Fibroblast of peridontal ligament (primary cell): Measurements from ENCODE around the gene FAM204A.

Source experiments
- DNase-seq: peaks from one replicate; pipeline ENCODE4 v3.0.0-alpha.2; 2010; ENCODE audit errors: extremely low read depth

The FAM204A gene

DNA sequence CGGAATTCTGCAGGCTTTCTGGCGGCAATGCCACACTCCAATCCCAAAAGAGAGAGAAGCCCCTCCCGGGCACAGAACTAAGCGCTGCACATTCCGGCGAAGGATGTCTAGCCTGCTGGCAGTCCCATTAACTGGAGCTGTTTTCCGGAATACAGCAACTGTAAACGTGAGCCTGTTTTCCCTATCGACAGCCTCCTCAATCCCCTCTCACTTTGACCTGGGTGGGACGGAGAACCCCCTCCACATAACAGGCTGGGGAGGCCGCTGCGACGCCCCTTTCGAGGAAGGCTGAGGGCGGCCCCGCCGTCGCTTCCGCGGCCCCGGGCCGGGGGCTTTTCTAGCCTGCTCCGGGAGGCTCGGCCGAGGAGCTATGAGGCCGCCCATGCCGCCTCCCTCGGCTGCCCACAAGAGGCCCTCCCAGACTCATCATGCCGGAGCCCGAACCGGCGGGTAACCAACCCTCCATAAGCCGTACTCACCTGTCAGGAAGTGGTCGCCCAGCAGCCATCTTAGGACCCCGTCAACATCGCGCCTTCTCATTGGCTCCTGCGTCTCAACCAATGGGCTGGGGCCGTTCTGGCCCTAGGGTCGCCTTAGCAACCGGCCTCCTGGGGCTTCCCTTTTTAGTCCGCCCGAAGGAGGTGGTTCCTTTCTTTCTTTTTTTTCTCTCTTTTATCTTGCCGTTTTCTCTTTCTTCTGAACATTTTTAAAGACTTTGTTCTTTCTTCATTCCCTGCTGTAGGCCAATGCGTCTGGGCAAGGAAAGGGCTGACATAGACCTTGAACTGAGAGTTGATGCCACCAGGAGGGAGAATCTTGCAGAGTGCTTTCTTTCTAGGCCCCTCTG is at the start of gene FAM204A:
FAM204A (minus strand) TSS at position 534 of the 847 bp plus-strand sequence. CDS start 5,909 bp downstream, outside the sequence.
- DNase-seq = peak; percentile 93

DNA sequence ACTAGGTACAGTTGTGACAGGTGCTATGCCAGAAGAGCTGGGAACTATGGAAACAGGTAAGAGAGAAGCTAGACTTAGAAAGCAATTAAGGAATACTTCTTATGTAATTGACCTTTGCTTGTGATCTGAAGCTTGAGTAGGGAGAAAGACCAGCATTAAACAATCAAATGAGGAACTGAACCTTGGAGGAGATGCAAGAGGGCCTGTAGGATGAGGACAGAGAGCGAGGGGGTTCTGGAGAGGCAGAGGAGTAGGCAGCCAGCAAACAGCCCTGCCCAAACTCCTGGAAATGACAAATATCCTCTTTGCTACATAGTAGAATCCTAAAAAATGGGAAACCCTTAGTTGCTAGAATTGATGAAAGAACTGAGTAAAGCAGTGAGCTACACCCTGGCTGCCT is 41.6 kb upstream of the FAM204A start:
- no peak for DNase-seq

DNA sequence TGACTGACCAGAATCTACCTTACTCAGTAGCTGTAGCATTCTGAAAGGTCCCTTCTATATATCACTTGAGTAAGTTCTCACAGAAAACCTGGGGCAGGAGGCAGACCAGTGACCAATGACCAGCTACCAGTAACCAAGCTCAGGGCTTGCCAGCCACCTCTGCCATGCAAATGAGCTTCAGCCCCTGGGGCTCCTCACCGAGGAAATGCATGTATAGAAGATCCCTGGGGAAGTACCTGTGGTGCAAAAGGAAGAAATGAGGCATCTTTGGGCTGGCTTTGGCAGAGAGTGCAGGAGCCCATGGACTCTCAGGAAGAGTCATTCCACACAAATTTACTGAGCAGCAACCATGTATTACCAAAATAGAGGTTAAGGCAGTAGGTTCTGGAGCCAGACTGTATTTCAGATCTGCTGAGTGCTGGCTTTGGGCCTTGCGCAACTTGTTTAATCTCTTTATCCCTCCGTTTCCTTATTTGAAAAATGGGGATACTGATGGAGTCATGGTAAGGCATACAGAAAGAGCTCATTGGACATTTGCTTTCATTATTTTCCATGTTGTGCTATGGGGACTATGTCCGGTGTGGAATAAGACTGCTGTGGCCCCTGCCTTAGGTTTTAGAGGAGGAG is 41.1 kb upstream of the FAM204A start:
- no peak for DNase-seq

DNA sequence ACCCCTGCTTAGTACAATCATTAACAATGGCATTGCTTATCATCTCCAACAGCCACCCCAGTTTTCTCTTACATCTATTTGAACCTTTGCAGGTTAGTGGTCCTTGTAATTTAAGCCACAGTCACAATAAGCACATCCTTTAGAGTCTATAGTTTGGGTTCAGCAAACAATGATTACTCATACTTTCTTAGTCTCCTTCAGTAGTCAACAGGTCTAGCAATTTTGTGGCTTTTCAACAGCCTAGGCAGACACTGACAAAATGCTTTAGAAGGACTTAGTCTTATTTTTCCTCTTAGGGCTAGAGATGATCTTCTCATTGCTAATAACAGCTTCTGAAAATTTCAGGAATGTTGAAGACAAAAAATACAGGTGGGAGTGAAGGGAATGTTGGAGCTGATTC is 32.3 kb upstream of the FAM204A start:
- no peak for DNase-seq

DNA sequence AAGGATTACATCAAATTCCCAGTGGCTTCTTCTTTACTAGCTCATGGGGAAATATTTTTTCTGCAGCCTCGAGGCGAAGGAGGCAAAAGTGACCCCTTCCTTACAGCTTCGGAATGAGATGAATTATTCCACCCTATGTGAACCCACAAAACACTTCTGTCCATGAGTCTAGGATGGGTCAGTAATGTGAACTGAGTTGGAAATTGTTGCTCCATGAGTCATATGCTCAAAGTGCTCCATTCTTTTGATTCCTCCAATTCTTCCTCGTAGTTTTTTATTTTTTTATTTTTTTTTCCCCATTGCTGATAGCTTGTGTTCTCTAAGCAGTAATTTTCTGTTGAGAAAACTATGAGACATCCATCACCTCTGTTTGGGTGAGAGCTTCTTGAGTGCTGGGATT is 31.7 kb upstream of the FAM204A start:
- peak; percentile 56 for DNase-seq

DNA sequence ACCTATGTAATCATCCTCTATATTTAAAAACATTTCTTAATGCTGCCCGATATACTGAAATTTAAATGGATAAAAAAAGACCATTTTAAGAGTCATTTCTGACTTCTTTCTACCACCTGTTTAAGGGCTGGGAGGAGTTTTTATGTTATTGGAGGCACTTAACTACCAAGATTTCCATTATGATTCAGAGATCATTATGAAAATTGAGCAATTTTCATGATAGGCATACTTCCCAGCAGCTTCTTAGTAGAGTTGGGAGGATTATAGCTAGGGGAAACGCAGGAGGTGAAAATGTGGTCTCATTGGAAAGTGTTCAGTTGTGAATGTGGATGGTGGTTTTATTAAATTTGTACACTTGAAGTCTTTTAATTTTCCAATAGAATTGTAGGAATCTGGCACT is 28.4 kb upstream of the FAM204A start:
- no peak for DNase-seq

DNA sequence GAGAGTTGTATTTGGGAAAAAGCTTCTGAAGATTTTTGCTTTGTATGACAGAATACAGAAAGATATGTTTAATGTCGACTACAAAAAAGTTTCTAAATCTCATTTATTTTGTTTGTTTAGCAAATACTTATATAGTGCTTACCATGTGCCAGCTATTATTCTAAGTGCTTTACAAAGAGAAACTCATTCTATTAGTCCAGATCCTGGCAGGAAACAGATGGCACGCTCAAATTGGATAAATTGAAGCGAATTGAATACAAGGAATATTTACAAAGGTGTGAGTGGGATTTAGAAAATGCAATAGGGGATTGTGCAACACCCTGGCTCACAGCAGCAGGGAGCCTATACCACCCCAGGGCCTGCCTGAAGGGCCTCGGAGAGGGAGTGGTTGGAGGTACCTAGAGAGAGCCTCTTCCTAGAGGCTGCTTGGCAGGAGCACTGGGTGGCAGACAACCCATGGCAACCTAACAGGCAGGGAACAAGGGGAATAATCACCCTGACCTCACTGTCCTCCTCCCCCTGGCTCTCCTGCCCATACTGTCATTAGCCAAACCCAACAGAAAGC is 27.6 kb upstream of the FAM204A start:
- DNase-seq = no peak

DNA sequence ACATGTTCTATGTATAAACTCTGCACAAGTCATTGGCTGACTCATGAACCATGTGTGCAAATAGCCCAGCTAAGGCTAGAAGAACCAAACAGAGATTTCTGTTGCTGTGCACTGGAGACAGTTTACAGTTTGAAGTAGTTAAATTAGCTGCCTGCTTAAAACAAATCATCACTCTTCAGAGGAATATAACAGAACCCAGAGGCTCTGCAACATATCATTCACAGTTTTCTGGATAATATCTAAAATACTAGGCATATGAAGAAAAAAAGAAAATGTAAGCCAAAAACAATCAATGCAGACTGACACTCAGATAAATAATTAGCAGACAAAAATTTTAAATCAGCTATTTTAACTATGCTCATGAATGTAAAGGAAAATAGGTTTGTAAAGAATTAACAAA is 23.6 kb upstream of the FAM204A start:
- DNase-seq = no peak

DNA sequence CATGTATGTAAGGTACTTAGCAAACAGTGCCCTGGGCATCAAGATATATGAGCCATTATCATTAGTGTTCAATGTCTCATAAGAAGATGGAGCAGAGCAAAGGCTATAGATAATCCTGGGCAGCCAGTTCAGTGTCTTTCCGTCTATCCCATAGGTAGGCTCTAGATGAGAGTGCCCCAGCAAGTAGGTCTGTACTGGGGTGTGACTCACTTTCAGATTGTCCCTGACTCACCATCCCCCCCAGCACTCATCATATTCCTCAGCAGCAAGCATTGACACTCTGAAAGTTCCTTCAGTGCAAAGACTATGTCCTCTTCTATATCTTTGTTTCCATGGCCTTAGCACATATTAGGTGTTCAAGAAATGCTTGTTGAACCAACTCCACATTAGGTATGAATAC is 20.0 kb upstream of the FAM204A start:
- DNase-seq = no peak

DNA sequence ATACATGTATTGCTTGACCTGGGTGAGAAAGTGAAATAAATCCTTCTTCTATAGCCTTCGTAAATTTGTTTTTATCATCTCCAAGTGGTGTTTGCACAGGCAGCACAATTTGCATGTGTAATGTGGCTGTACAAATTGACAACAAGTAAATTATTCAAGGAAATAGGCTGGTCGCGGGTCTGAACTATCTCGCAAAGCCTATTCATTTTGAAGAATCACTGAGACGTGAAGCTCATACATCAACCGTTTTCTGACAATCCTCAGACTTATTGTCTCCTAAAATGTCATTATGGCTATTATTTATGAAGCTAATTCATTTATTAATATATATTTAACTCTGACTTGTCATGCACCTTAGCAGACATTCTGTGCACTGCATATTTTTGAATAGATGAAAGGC is 16.2 kb upstream of the FAM204A start:
- no peak for DNase-seq

DNA sequence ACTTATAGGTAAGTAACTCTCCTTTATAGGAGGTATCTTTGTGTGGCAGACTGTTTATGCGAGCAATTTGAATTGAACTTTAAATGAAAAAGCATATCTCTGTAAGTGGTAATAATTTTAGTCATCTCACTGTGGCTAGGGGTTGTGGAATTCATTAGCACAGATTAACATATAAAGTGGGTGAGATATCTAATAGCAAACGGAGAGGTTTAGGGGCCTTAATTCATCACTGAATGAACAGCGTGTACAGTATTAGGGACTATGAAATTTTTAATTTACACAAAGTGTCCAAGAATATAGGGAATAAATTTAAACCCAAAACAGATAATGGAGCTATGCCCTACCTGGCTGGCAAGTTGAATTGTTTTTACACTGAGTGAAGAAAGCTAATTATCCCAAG is 15.7 kb upstream of the FAM204A start:
- no peak for DNase-seq

DNA sequence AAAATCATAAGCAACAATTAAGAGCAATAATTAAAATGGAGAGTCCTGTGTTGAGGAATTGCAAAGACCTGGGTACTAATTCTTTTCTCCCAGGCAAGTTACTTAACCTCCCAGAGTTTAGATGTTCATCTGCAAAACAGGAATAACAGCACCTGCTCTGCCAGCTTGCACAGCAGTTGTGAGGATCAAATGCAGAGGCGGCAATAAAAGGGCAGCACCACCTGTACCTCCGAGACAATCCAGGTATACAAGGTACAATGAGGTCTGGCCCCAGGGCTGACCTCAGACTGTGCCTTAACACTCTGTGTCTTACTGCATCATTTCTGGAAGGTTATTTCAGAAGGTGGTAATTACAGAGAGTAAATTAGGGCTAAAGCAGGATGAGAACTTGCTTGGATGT is 14.5 kb upstream of the FAM204A start:
- no peak for DNase-seq

DNA sequence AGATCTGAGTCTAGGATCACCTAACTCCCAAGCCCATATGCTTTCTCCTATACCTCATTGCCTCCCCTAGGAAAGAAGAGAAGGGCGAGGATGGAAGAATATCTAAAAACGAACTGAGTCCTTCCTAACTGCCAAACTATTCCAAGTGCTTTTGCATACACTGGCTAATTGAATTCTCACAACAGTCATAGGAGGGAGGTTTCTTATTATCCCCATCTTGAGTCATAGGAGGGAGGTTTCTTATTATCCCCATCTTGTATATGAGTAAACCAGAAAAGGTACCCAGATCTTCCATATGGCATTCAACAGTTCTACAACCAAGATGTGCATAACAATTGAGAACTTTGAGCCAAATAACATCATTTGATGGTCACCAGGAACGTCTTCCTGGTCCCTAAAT is 13.1 kb upstream of the FAM204A start:
- DNase-seq = no peak

DNA sequence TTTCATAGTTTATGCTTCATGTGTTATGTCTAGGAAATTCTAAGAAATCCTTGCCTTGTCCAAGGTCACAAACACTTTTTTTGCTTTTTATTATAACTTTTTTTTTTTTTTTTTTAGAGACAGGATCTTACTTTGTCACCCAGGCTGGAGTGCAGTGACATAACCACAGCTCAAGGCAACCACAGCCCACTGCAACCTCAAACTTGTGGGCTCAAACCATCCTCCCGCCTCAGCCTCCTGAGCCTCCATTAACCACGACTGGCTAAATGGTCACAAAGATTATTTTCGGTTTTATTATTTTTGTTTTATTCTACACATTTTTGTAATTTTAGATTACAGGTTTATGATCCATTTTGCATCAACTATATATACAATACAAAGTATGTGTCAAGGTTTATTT is 7.1 kb upstream of the FAM204A start:
- DNase-seq = no peak

DNA sequence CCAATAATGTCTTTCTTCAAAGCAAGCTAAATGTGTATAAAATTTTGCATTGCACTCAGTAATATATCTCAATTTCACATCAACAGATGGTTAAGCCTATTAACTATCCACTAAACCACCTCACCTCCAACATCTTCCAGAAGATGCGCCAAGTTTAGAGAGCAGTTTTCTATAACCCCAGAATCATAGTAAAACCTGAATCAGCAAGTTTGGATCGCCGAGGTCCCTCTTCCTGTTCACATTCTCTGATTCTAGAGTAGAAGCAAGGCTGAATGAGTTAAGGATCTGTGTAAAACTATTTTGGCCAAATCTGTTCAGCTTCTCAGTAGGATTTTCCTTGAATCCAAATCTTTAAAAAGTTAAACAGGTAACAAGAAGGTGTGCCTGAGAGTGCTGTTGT is 1.4 kb upstream of the FAM204A start:
- DNase-seq = no peak

DNA sequence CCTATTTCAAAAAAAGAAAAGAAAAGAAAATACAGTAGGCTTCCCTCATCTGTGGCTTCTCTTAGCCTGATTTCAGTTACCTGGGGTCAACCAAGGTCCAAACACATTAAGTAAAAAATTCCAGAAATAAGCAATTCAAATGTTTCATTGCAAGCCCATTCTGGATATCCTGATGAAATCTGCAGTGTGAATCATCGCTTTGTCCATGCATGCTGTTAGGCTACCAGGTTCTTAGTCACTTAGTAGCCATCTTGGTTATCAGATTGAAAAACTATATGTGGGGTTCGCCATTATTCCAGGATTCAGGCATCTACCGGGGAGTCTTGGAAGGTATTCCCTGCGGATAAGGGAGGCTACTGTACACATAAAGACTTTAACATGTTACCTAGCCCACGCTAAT is 991 bp upstream of the FAM204A start:
- peak; percentile 24 for DNase-seq

DNA sequence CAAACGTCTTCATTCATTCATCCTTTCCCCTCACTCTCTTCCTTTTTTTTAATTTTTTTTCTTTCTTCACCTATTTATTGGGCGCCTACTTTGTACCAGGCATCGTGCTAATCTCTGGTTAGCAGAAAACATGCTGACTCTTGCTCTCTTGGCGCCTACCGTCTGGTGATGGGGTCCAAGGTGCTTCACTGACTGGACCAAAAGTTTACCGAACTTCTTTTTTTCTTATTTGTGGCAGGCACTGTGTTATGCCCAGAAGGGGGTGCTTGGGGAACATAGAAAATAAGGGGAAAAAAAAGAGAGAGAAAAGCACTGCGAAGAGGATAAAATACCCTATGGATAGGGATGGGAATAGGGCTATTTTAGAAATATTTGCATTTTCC is 505 bp upstream of the FAM204A start:
- no peak for DNase-seq

DNA sequence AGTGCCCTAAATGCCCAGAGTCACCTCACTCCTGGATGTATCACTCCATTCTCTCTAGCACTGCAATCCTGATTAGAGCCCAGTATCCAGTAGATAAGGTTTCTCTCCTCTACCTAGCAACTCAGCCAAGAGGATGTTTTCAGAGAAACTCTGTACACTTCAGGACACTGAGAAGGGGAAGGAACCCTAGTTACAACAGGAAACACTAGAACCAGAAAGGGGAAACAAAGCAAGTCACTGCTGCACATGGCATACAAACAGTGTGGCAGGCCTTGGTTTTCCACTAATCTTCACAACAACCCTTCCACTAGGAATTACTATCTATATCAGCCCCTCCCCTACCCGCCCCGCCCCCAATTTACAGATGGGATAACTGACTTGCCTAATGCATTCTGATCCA is 1.6 kb downstream of the FAM204A start:
- DNase-seq = no peak

DNA sequence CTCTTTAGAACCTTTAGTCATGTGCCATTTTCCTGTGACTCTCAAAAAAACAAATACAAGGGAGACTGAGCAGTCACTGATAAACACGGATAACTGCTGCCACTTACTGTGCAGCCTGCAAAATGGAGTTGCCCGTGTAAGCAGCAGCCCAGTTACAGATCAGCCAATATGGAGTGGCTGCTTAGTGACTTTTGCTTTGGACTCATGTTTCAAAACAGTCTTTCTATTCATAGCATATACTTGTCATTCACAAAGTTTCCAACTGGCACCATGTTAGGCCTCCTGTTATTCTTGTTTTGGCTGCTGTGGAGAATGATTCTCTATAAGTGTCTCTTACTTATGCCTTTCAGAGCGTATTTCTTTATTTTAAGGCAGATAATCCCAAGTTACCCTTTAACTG is 3.0 kb downstream of the FAM204A start:
- no peak for DNase-seq

DNA sequence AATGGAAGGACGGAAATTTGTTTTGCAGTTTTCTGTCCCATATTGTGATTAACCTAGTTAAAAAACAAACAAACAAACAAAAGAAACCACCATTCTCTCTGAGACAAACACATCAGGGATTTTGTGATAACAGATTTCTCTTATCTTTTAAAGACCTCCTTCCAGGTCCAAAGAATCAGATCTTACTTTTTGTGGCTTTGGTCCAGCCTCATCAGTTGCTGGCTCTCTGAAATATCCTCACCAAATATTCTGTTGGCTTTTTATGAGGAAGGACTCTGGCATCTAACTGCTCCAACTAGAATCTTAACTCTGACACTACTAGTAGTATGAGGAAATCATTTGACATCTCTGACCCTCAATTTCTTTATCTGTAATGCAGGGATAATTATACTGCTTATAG is 4.8 kb downstream of the FAM204A start:
- DNase-seq = no peak

DNA sequence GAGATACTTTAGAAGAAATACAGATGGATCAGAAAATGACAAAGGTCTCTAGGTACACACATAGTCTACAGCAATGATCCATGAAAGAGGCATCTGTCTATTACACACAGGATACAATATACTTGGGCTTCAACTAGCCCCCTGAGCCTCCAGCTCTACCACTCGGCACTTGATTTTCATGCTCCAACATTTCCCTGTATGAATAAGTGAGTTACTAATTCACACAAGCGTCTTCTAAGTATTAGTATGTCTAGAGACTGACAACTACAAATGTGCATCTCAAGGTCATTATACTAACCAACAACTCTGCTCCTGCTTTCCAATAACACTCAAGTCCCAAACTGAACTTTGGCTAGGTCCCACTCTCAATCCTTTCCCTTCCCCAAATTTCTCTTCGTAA is 8.3 kb downstream of the FAM204A start:
- DNase-seq = no peak

DNA sequence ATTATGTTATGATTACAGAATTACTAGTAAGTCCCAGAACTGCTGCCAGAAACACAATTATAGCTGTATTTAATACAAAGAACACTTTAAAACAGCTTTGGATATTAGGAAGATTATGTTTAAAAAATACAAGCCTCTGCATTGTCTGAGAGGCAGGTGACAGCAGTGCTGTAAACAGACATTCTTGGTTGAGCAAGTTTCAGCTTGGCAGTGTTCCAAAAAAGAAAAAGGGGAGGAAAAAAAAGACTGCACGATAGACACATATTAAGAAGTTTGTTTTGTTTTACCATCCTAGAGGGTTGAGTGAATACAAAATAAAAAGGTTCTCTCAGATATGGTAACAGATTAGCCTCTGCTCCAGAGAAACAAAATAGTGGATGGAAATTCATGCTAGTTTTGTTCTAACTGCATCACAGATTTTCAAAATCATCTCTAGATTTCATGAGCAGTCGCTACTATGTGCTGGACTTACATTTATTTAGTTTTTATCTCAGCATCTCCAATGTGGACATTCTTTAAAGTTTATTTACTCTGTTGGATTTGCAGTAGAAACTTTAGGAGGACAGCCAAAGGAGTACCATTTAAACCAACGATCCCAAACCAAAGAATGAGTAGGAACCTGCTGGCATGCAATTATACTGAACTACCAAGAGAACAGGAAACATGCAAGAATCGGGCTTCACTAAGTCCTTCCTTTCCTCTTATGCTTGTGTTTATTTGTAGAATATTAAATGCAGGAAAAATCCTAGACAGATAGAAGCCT is 9.0 kb downstream of the FAM204A start:
- no peak for DNase-seq

DNA sequence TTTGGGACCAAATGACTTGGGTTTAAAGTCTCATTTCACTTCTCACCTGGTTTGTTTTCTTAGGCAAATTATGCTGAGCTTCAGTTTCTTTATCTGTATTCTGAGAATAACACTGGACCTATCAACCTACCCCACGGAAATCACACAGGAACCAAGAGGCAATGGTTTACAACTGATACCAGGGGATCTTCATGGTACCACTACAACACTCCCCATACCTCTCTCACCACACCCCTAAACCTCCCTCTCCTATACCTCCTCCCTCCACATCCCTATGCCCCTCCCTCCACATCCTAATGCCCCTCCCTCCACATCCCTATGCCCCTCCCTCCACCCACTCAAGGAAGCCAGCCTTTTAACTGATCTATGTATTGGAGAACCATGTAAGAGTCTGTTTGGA is 9.9 kb downstream of the FAM204A start:
- DNase-seq = no peak
